HepG2 (cell line): ENCODE measurements around the gene EGFL8. TPM values are rescaled to one million over a fixed set of nuclear protein-coding genes. Genes with fewer than 3 reads are reported as not detected.
A peak's percentile ranks its signal among the peaks of the same experiment; 100 is the strongest.

Experiments
- ADNP ChIP-seq: sonication (generic); formaldehyde crosslinking; IDR thresholded peaks from 2 replicates; pipeline ENCODE4 v1.4.0; 2020; ENCODE audit warnings: missing genetic modification reagents
- BRCA1 ChIP-seq: sonication (generic); formaldehyde crosslinking; IDR thresholded peaks from 2 replicates; pipeline ENCODE4 v1.4.0; 2020; ENCODE audit warnings: missing genetic modification reagents
- BRD4 ChIP-seq: sonication (generic); formaldehyde crosslinking; IDR thresholded peaks from 2 replicates; pipeline ENCODE4 v1.4.0; 2020; ENCODE audit warnings: missing genetic modification reagents
- EEA1 ChIP-seq: sonication (generic); formaldehyde crosslinking; IDR thresholded peaks from 2 replicates; pipeline ENCODE4 v1.5.1; 2020; ENCODE audit warnings: mild to moderate bottlenecking, missing genetic modification reagents, borderline replicate concordance
- IRX3 ChIP-seq: sonication (generic); formaldehyde crosslinking; IDR thresholded peaks from 2 replicates; pipeline ENCODE4 v1.8.1; 2023; ENCODE audit warnings: mild to moderate bottlenecking, low read depth, missing genetic modification reagents, borderline replicate concordance
- MXD4 ChIP-seq: IDR thresholded peaks from 2 replicates; pipeline ENCODE4 v1.6.1; 2016; ENCODE audit warnings: mild to moderate bottlenecking, missing biosample characterization, missing genetic modification reagents
- PPARG ChIP-seq: conservative IDR thresholded peaks from 2 replicates; pipeline ENCODE4 v1.6.1; 2016; ENCODE audit warnings: missing biosample characterization, missing genetic modification reagents
- REL ChIP-seq: sonication (generic); formaldehyde crosslinking; conservative IDR thresholded peaks from 2 replicates; pipeline ENCODE4 v1.8.0; 2022; ENCODE audit warnings: mild to moderate bottlenecking, missing genetic modification reagents, moderate library complexity
- SNAPC4 ChIP-seq: sonication (generic); formaldehyde crosslinking; IDR thresholded peaks from 2 replicates; pipeline ENCODE4 v1.4.0; 2020; ENCODE audit warnings: mild to moderate bottlenecking, missing genetic modification reagents
- U2AF2 ChIP-seq: fragments of 200-400 bp; formaldehyde crosslinking; IDR thresholded peaks from 2 replicates; pipeline ENCODE4 v1.6.1; 2017; ENCODE audit warnings: low read depth, mild to moderate bottlenecking, low read length
- ZBTB21 ChIP-seq: sonication (generic); formaldehyde crosslinking; IDR thresholded peaks from 2 replicates; pipeline ENCODE4 v1.4.0; 2020; ENCODE audit warnings: missing genetic modification reagents
- ZIK1 ChIP-seq: sonication (generic); formaldehyde crosslinking; IDR thresholded peaks from 2 replicates; pipeline ENCODE4 v1.5.0; 2020; ENCODE audit warnings: mild to moderate bottlenecking, low read depth, missing genetic modification reagents, borderline replicate concordance
- ZNF333 ChIP-seq: sonication (generic); formaldehyde crosslinking; IDR thresholded peaks from 2 replicates; pipeline ENCODE4 v1.4.0; 2020; ENCODE audit warnings: mild to moderate bottlenecking, missing genetic modification reagents, borderline replicate concordance
- ZNF615 ChIP-seq: sonication (generic); formaldehyde crosslinking; IDR thresholded peaks from 2 replicates; pipeline ENCODE4 v1.5.0; 2020; ENCODE audit warnings: mild to moderate bottlenecking, missing genetic modification reagents, borderline replicate concordance
- ZSCAN31 ChIP-seq: sonication (generic); formaldehyde crosslinking; IDR thresholded peaks from 2 replicates; pipeline ENCODE4 v1.5.0; 2020; ENCODE audit warnings: low read depth, mild to moderate bottlenecking, missing genetic modification reagents
- polyA plus RNA-seq, 8 experiments: library from polyadenylated mRNA; depleted of rRNA in 3 of 8; stranded (reverse) in 7 of 8; unstranded in 1 of 8; fragments of >200 nt; fragmentation: Illumina TruSeq in 4 of 8; extraction: Trizol in 4 of 8; gene quantifications; 2 replicates each; pipeline versions ENCODE4 v1.2.1 to v1.2.3, GENCODE V29; 2011 to 2016; ENCODE audit warnings: low read depth in 4 of 8, missing spikeins in 1 of 8, mixed read lengths in 1 of 8; ENCODE audit not compliant: insufficient read depth in 1 of 8
- total RNA-seq, 5 experiments: library from RNA; depleted of rRNA; stranded (reverse); fragments of >200 nt; fragmentation: Illumina TruSeq; extraction: Trizol; gene quantifications; 2 replicates each; pipeline ENCODE4 v1.2.3, GENCODE V29; 2016; ENCODE audit warnings: low read depth in 1 of 5
- TF ChIP-seq, protein P1 (sequence below): sonication (generic); formaldehyde crosslinking; IDR thresholded peaks from 2 replicates; pipeline ENCODE4 v1.4.0; 2020; ENCODE audit warnings: missing genetic modification reagents
- TF ChIP-seq, protein P2 (sequence below): fragments of 450-650 bp; IDR thresholded peaks from 2 replicates; pipeline ENCODE4 v1.6.1; 2016
- TF ChIP-seq, protein P3 (sequence below): sonication (generic); formaldehyde crosslinking; IDR thresholded peaks from 2 replicates; pipeline ENCODE4 v1.4.0; 2020; ENCODE audit warnings: mild to moderate bottlenecking, missing genetic modification reagents
- TF ChIP-seq, protein P4 (sequence below): IDR thresholded peaks from 2 replicates; pipeline ENCODE4 v1.6.1; 2016; ENCODE audit warnings: missing compliant biosample characterization, missing genetic modification reagents, borderline replicate concordance

EGFL8 gene
- total and polyA plus RNA-seq, 2 of the 13 experiments (the other 11 are each of a cell fraction or from before 2014, with no cell fraction given) = 10.0 to 11.5 TPM

GRCh38 chr6:32190054-32190851, 25.9 kb downstream of the EGFL8 start, which contains the start of gene PBX2 (continued):
- TF ChIP-seq, protein P1, sequence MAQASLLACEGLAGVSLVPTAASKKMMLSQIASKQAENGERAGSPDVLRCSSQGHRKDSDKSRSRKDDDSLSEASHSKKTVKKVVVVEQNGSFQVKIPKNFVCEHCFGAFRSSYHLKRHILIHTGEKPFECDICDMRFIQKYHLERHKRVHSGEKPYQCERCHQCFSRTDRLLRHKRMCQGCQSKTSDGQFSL (CRISPR knock-in tag) = 0 out of 2 replicates have a peak, but pooled peaks have one; percentile 10
- TF ChIP-seq ZIK1 = no peak
- TF ChIP-seq U2AF2 = no peak
- TF ChIP-seq, protein P2, sequence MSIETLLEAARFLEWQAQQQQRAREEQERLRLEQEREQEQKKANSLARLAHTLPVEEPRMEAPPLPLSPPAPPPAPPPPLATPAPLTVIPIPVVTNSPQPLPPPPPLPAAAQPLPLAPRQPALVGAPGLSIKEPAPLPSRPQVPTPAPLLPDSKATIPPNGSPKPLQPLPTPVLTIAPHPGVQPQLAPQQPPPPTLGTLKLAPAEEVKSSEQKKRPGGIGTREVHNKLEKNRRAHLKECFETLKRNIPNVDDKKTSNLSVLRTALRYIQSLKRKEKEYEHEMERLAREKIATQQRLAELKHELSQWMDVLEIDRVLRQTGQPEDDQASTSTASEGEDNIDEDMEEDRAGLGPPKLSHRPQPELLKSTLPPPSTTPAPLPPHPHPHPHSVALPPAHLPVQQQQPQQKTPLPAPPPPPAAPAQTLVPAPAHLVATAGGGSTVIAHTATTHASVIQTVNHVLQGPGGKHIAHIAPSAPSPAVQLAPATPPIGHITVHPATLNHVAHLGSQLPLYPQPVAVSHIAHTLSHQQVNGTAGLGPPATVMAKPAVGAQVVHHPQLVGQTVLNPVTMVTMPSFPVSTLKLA = no peak
- TF ChIP-seq ZBTB21 (CRISPR knock-in tag) = no peak
- TF ChIP-seq SNAPC4 = 0 out of 2 replicates have a peak, but pooled peaks have one; percentile 85
- no peak for TF ChIP-seq ZNF615
- no peak for TF ChIP-seq ADNP
- 0 out of 2 replicates have a peak, but pooled peaks have one; percentile 25 for TF ChIP-seq PPARG (CRISPR knock-in tag)
- peak; percentile 72; the same call in 1 of the 2 replicates for TF ChIP-seq ZNF333 (CRISPR knock-in tag)
- TF ChIP-seq ZSCAN31 (CRISPR knock-in tag) = 0 out of 2 replicates have a peak, but pooled peaks have one; percentile 49
- TF ChIP-seq IRX3 (CRISPR knock-in tag) = no peak
- TF ChIP-seq BRCA1 (CRISPR knock-in tag) = no peak
- no peak for TF ChIP-seq REL (CRISPR knock-in tag)
- TF ChIP-seq EEA1 (CRISPR knock-in tag) = peak; percentile 25; the same call in 1 of the 2 replicates
- TF ChIP-seq, protein P3, sequence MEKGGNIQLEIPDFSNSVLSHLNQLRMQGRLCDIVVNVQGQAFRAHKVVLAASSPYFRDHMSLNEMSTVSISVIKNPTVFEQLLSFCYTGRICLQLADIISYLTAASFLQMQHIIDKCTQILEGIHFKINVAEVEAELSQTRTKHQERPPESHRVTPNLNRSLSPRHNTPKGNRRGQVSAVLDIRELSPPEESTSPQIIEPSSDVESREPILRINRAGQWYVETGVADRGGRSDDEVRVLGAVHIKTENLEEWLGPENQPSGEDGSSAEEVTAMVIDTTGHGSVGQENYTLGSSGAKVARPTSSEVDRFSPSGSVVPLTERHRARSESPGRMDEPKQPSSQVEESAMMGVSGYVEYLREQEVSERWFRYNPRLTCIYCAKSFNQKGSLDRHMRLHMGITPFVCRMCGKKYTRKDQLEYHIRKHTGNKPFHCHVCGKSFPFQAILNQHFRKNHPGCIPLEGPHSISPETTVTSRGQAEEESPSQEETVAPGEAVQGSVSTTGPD (CRISPR knock-in tag) = 0 out of 2 replicates have a peak, but pooled peaks have one; percentile 48
- TF ChIP-seq, protein P4, sequence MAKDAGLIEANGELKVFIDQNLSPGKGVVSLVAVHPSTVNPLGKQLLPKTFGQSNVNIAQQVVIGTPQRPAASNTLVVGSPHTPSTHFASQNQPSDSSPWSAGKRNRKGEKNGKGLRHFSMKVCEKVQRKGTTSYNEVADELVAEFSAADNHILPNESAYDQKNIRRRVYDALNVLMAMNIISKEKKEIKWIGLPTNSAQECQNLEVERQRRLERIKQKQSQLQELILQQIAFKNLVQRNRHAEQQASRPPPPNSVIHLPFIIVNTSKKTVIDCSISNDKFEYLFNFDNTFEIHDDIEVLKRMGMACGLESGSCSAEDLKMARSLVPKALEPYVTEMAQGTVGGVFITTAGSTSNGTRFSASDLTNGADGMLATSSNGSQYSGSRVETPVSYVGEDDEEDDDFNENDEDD (CRISPR knock-in tag) = no peak
- 0 out of 2 replicates have a peak, but pooled peaks have one; percentile 45 for TF ChIP-seq BRD4 (CRISPR knock-in tag)
- TF ChIP-seq MXD4 = no peak
